ENCODE data around the gene SF3B3. TPM values are rescaled to one million over a fixed set of nuclear protein-coding genes. Genes with fewer than 3 reads are reported as not detected.

Gene SF3B3
- total RNA-seq, 1 donor from 2014 or later: 278 TPM

- Mint-ChIP-seq H3K27me3 (ENCODE audit: unreplicated experiment) (peaks cover 5% of the 10 kb centered on the region), H3K4me1 (ENCODE audit: low read depth, unreplicated experiment) (peaks cover 10% of the 10 kb centered on the region), H3K36me3 (ENCODE audit: unreplicated experiment) (no peaks in the 10 kb centered on the region), H3K4me3 (ENCODE audit: unreplicated experiment) (no peak overlapping the region), H3K9me3 (ENCODE audit: unreplicated experiment) (peaks cover 9% of the 10 kb centered on the region), H3K27ac (ENCODE audit: unreplicated experiment) (peak overlapping the region; percentile 75)
- no peak for DNase-seq
- TF ChIP-seq CTCF (IDR thresholded peaks at IDR 0.05; ENCODE audit: partially characterized antibody, unreplicated experiment): no peak
These were observed 81.0 kb downstream of the SF3B3 start for GRCh38 chr16:70604407-70605282.

- no peak for DNase-seq
- H3K4me3 Mint-ChIP-seq (ENCODE audit: unreplicated experiment): no peak overlapping the region
- no peaks in the 10 kb centered on the region for H3K36me3 Mint-ChIP-seq (ENCODE audit: unreplicated experiment)
- TF ChIP-seq CTCF (IDR thresholded peaks at IDR 0.05; ENCODE audit: partially characterized antibody, unreplicated experiment): no peak
- H3K27ac Mint-ChIP-seq (ENCODE audit: unreplicated experiment): no peak overlapping the region
- peaks cover 9% of the 10 kb centered on the region for H3K9me3 Mint-ChIP-seq (ENCODE audit: unreplicated experiment)
- H3K4me1 Mint-ChIP-seq (ENCODE audit: low read depth, unreplicated experiment): peaks cover 10% of the 10 kb centered on the region
- peaks cover 5% of the 10 kb centered on the region for H3K27me3 Mint-ChIP-seq (ENCODE audit: unreplicated experiment)
These were observed 81.7 kb downstream of the SF3B3 start for GRCh38 chr16:70605283-70605657.

- Mint-ChIP-seq H3K4me1 (ENCODE audit: low read depth, unreplicated experiment) (peaks cover 2% of the 10 kb centered on the region), H3K9me3 (ENCODE audit: unreplicated experiment) (peaks cover 7% of the 10 kb centered on the region), H3K4me3 (ENCODE audit: unreplicated experiment) (no peak overlapping the region), H3K36me3 (ENCODE audit: unreplicated experiment) (no peaks in the 10 kb centered on the region), H3K27me3 (ENCODE audit: unreplicated experiment) (peaks cover 3% of the 10 kb centered on the region), H3K27ac (ENCODE audit: unreplicated experiment) (no peak overlapping the region)
- DNase-seq: no peak
- no peak for TF ChIP-seq CTCF (IDR thresholded peaks at IDR 0.05; ENCODE audit: partially characterized antibody, unreplicated experiment)
These were observed 84.9 kb downstream of the SF3B3 start for GRCh38 chr16:70608521-70608920.

- Mint-ChIP-seq H3K27me3 (ENCODE audit: unreplicated experiment) (peaks cover 3% of the 10 kb centered on the region), H3K9me3 (ENCODE audit: unreplicated experiment) (peaks cover under 1% of the 10 kb centered on the region), H3K4me1 (ENCODE audit: low read depth, unreplicated experiment) (no peaks in the 10 kb centered on the region), H3K4me3 (ENCODE audit: unreplicated experiment) (no peak overlapping the region), H3K36me3 (ENCODE audit: unreplicated experiment) (no peaks in the 10 kb centered on the region), H3K27ac (ENCODE audit: unreplicated experiment) (no peak overlapping the region)
- TF ChIP-seq CTCF (IDR thresholded peaks at IDR 0.05; ENCODE audit: partially characterized antibody, unreplicated experiment): no peak
- no peak for DNase-seq
These were observed 86.9 kb downstream of the SF3B3 start for GRCh38 chr16:70610273-70611223.

Measured in glutamatergic neuron (in vitro differentiated cells).